ENCODE results near the gene OPN3.
A peak's percentile ranks its signal among the peaks of the same experiment; 100 is the strongest.
"Not testable (repeated sequence)": the region's sequence is repeated elsewhere in the genome, so short reads cannot be mapped to it uniquely, and the experiment has no call there.

Gene OPN3

GRCh38 chr1:241640149-241640866 lies at the start of gene OPN3, which contains the start of gene CHML:
Gene OPN3, minus strand, starts transcription at chr1:241640369. Its CDS starts 115 bp downstream, at chr1:241640254.
Gene CHML, minus strand, starts transcription at chr1:241640369. Its CDS starts 4,603 bp downstream, at chr1:241635766.
- peak; percentile 86 for DNase-seq (ENCODE audit: low spot score)

- no peak for DNase-seq (ENCODE audit: low spot score)
Observed at GRCh38 chr1:241688940-241689368, 48.8 kb upstream of the OPN3 start.

GRCh38 chr1:241684108-241684507 lies 43.9 kb upstream of the OPN3 start:
- DNase-seq (ENCODE audit: low spot score): no peak

GRCh38 chr1:241682921-241683320 lies 42.8 kb upstream of the OPN3 start:
- DNase-seq (ENCODE audit: low spot score): no peak

GRCh38 chr1:241681861-241682448 lies 41.8 kb upstream of the OPN3 start:
- DNase-seq (ENCODE audit: low spot score): not testable (repeated sequence)

- no peak for DNase-seq (ENCODE audit: low spot score)
Observed at GRCh38 chr1:241679961-241680360, 39.8 kb upstream of the OPN3 start.

- no peak for DNase-seq (ENCODE audit: low spot score)
Observed at GRCh38 chr1:241679404-241679803, 39.2 kb upstream of the OPN3 start.

GRCh38 chr1:241678536-241678935 lies 38.4 kb upstream of the OPN3 start:
- DNase-seq (ENCODE audit: low spot score): no peak

GRCh38 chr1:241677201-241677600 lies 37.0 kb upstream of the OPN3 start:
- DNase-seq (ENCODE audit: low spot score): no peak

GRCh38 chr1:241675983-241676382 lies 35.8 kb upstream of the OPN3 start:
- DNase-seq (ENCODE audit: low spot score): no peak

- no peak for DNase-seq (ENCODE audit: low spot score)
Observed at GRCh38 chr1:241674805-241675384, 34.7 kb upstream of the OPN3 start.

- no peak for DNase-seq (ENCODE audit: low spot score)
Observed at GRCh38 chr1:241672301-241672700, 32.1 kb upstream of the OPN3 start.

- DNase-seq (ENCODE audit: low spot score): no peak
Observed at GRCh38 chr1:241666419-241666818, 26.2 kb upstream of the OPN3 start.

- no peak for DNase-seq (ENCODE audit: low spot score)
Observed at GRCh38 chr1:241660424-241660972, 20.3 kb upstream of the OPN3 start.

GRCh38 chr1:241659016-241659415 lies 18.8 kb upstream of the OPN3 start:
- DNase-seq (ENCODE audit: low spot score): not testable (repeated sequence)

- no peak for DNase-seq (ENCODE audit: low spot score)
Observed at GRCh38 chr1:241658081-241658793, 18.1 kb upstream of the OPN3 start.

- no peak for DNase-seq (ENCODE audit: low spot score)
Observed at GRCh38 chr1:241654641-241655040, 14.5 kb upstream of the OPN3 start.

GRCh38 chr1:241654019-241654418 lies 13.8 kb upstream of the OPN3 start:
- DNase-seq (ENCODE audit: low spot score): no peak

- no peak for DNase-seq (ENCODE audit: low spot score)
Observed at GRCh38 chr1:241652012-241652411, 11.8 kb upstream of the OPN3 start, which contains the start of gene WDR64. Gene WDR64, plus strand, starts transcription at chr1:241652281. Its CDS starts 204 bp downstream, at chr1:241652485.

GRCh38 chr1:241648159-241648558 lies 8.0 kb upstream of the OPN3 start:
- no peak for DNase-seq (ENCODE audit: low spot score)

GRCh38 chr1:241647658-241648057 lies 7.5 kb upstream of the OPN3 start:
- DNase-seq (ENCODE audit: low spot score): no peak

- no peak for DNase-seq (ENCODE audit: low spot score)
Observed at GRCh38 chr1:241646201-241646600, 6.0 kb upstream of the OPN3 start.

Data from hematopoietic multipotent progenitor cell treated with erythropoietin and hydrocortisone succinate and interleukin-3 and kit ligand, for 17 days (in vitro differentiated cells).